A549 (cell line): Measurements from ENCODE around the gene GGCX.

Source experiments
- CBX8 ChIP-seq: fragments of 200-600 bp; sonication (generic); IDR thresholded peaks from 2 replicates; pipeline ENCODE4 v1.6.1; 2016
- EP300 ChIP-seq, 2 experiments: fragments of >200 bp; sonication (Bioruptor Twin); formaldehyde crosslinking; IDR thresholded peaks; 2 replicates in 1 of 2; 3 replicates in 1 of 2; pipeline ENCODE4 v1.6.1; 2016 to 2017
- JUNB ChIP-seq: fragments of >200 bp; sonication (Bioruptor Twin); formaldehyde crosslinking; IDR thresholded peaks from 2 replicates; pipeline ENCODE4 v1.6.1; 2016
- MAFK ChIP-seq: fragments of 450-650 bp; IDR thresholded peaks from 2 replicates; pipeline ENCODE4 v1.6.1; 2014; ENCODE audit not compliant: partially characterized antibody
- NFE2L2 ChIP-seq: fragments of 150-350 bp; conservative IDR thresholded peaks from 2 replicates; pipeline ENCODE4 v1.6.1; 2014; ENCODE audit warnings: low read length
- RAD21 ChIP-seq, 2 experiments: fragments of >200 bp in 1 of 2; sonication (Bioruptor Twin) in 1 of 2; formaldehyde crosslinking in 1 of 2; IDR thresholded peaks in 1 of 2; conservative IDR thresholded peaks in 1 of 2; 2 replicates in 1 of 2; 3 replicates in 1 of 2; pipeline ENCODE4 v1.6.1; 2012 to 2018; ENCODE audit warnings: inconsistent platforms in 1 of 2
- ZC3H11A ChIP-seq: fragments of 450-650 bp; IDR thresholded peaks from 2 replicates; pipeline ENCODE4 v1.6.1; 2014; ENCODE audit warnings: antibody characterized with exemption, mild to moderate bottlenecking
- ZNF302 ChIP-seq: fragments of 250-450 bp; sonication (Bioruptor Pico); IDR thresholded peaks from 2 replicates; pipeline ENCODE4 v1.9.0; 2021; ENCODE audit warnings: inconsistent platforms, mild to moderate bottlenecking, moderate library complexity
- TF ChIP-seq, protein P1 (sequence below): fragments of >200 bp; sonication (Bioruptor Twin); formaldehyde crosslinking; IDR thresholded peaks from 3 replicates; pipeline ENCODE4 v1.5.1; 2016
- TF ChIP-seq, protein P2 (sequence below): fragments of 200-600 bp; sonication (generic); IDR thresholded peaks from 2 replicates; pipeline ENCODE4 v1.6.1; 2016; ENCODE audit warnings: antibody characterized with exemption, mild to moderate bottlenecking, moderate library complexity

DNA sequence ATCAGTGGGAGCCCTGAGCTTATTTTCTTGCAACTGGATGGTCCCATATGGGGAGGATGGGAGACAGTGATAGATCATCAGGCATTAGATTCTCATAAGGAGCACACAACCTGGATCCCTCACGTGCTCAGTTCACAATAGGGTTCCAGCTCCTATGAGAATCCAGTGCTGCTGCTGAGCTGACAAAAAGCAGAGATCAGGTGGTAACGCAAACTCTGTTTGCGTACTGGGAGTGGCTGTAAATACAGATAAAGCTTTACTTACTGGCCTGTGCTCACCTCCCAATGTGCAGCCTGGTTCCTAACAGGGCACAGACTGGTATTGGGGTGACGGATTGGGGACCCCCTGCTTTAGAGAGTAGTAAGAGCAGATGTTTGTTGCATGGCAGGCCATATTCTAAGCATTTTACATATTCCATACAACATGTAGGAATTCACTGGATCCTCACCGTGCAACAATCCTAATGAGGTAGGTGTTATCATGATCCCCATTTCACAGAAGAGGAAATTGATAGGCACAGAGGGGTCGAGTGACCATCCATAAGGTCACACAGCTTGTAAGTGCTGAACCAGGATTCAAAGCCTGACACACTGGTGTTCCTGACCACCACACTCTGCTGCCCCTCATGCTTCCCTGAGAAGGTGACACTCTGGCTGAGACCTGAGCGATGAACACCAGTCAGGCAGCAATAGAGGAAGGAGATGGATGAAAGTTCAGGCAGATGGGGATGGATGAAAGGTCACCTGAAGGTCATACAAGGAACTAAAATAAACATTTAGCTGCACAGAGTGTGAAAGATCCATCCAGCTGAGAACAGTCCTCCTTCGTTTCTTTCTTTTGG is 38.0 kb downstream of the GGCX start:
- TF ChIP-seq, protein P1, sequence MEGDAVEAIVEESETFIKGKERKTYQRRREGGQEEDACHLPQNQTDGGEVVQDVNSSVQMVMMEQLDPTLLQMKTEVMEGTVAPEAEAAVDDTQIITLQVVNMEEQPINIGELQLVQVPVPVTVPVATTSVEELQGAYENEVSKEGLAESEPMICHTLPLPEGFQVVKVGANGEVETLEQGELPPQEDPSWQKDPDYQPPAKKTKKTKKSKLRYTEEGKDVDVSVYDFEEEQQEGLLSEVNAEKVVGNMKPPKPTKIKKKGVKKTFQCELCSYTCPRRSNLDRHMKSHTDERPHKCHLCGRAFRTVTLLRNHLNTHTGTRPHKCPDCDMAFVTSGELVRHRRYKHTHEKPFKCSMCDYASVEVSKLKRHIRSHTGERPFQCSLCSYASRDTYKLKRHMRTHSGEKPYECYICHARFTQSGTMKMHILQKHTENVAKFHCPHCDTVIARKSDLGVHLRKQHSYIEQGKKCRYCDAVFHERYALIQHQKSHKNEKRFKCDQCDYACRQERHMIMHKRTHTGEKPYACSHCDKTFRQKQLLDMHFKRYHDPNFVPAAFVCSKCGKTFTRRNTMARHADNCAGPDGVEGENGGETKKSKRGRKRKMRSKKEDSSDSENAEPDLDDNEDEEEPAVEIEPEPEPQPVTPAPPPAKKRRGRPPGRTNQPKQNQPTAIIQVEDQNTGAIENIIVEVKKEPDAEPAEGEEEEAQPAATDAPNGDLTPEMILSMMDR, result no peak
- TF ChIP-seq CBX8 (no peak), EP300 (IDR thresholded peaks at IDR 0.05) (no peak), ZC3H11A (no peak), NFE2L2 (no peak), ZNF302 (CRISPR knock-in tag) (no peak), JUNB (no peak), MAFK (peak; percentile 57), RAD21 (conservative IDR thresholded peaks at IDR 0.05 in 1 of 2, IDR thresholded peaks at IDR 0.05 in 1 of 2) (no peak)
- TF ChIP-seq, protein P2, sequence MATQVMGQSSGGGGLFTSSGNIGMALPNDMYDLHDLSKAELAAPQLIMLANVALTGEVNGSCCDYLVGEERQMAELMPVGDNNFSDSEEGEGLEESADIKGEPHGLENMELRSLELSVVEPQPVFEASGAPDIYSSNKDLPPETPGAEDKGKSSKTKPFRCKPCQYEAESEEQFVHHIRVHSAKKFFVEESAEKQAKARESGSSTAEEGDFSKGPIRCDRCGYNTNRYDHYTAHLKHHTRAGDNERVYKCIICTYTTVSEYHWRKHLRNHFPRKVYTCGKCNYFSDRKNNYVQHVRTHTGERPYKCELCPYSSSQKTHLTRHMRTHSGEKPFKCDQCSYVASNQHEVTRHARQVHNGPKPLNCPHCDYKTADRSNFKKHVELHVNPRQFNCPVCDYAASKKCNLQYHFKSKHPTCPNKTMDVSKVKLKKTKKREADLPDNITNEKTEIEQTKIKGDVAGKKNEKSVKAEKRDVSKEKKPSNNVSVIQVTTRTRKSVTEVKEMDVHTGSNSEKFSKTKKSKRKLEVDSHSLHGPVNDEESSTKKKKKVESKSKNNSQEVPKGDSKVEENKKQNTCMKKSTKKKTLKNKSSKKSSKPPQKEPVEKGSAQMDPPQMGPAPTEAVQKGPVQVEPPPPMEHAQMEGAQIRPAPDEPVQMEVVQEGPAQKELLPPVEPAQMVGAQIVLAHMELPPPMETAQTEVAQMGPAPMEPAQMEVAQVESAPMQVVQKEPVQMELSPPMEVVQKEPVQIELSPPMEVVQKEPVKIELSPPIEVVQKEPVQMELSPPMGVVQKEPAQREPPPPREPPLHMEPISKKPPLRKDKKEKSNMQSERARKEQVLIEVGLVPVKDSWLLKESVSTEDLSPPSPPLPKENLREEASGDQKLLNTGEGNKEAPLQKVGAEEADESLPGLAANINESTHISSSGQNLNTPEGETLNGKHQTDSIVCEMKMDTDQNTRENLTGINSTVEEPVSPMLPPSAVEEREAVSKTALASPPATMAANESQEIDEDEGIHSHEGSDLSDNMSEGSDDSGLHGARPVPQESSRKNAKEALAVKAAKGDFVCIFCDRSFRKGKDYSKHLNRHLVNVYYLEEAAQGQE, result no peak
